Left ventricle myocardium inferior (tissue), 1 donor: Measurements from ENCODE around the gene TTC31. TPM values are rescaled to one million over a fixed set of nuclear protein-coding genes. Genes with fewer than 3 reads are reported as not detected.
A peak's percentile ranks its signal among the peaks of the same experiment; 100 is the strongest.
"Not testable (repeated sequence)": the region's sequence is repeated elsewhere in the genome, so short reads cannot be mapped to it uniquely, and the experiment has no call there.

Experiments used
- DNase-seq: peaks from one replicate; pipeline ENCODE4 v3.0.0-alpha.2; 2020
- H3K27ac ChIP-seq: fragments of 200-600 bp; replicated peaks from 2 replicates; pipeline ENCODE4 v1.8.0; 2021
- H3K27me3 ChIP-seq: fragments of 200-600 bp; 2 replicates; pipeline ENCODE4 v1.8.0; 2021; ENCODE audit warnings: low read depth
- H3K36me3 ChIP-seq: fragments of 200-600 bp; 2 replicates; pipeline ENCODE4 v1.8.0; 2021
- H3K4me1 ChIP-seq: fragments of 200-600 bp; 2 replicates; pipeline ENCODE4 v1.8.0; 2021
- H3K4me3 ChIP-seq: fragments of 200-600 bp; 2 replicates; pipeline ENCODE4 v1.8.0; 2021; ENCODE audit warnings: mild to moderate bottlenecking, moderate library complexity
- H3K9me3 ChIP-seq: fragments of 200-600 bp; replicated peaks from 2 replicates; pipeline ENCODE4 v1.8.0; 2021
- intact Hi-C: fragments of 100-400 bp; cut with micrococcal nuclease; formaldehyde crosslinking; loops from one replicate; pipeline ENCODE4 v1.11.0; 2022
- total RNA-seq: library from RNA; stranded (reverse); fragmentation: NEBNext Ultra II Directional; extraction: Animal tissue kit (Norgen Biotek cat#: 25700); gene quantifications from one replicate; pipeline ENCODE4 v1.2.1, GENCODE V29; 2021
- TF ChIP-seq, protein P1 (sequence below): fragments of 200-600 bp; IDR thresholded peaks from 2 replicates; pipeline ENCODE4 v1.8.0; 2021; ENCODE audit warnings: antibody characterized with exemption, mild to moderate bottlenecking, borderline replicate concordance
- donor health status: DM: no; HTN: yes; CAD: no; lungs with severe emphysema.

The TTC31 gene
- total RNA-seq, 1 donor from 2014 or later, result 9.5 TPM

DNA sequence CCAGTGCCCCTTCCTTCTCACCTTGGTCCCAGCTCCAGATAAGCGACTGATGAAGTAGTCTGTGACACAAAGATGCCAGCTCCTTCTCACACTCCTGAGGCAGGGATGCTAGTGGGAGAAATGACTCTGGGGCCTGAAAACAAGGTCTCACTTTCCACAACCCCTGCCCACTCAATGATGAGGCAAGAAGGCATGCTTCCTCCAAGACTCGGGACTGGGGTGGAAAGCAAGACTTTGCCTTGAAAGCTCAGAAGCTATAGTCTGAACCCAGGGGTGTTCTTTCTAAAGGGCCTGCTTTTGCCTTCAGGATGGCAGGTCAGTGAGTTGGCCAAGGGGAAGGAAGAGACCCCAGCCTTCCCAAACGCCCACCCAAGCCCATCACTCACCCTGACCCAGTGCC is 1.4 kb upstream of the TTC31 start:
- DNase-seq, result no peak
- peaks cover 58% of the 10 kb centered on the region for H3K36me3 ChIP-seq
- TF ChIP-seq, protein P1, sequence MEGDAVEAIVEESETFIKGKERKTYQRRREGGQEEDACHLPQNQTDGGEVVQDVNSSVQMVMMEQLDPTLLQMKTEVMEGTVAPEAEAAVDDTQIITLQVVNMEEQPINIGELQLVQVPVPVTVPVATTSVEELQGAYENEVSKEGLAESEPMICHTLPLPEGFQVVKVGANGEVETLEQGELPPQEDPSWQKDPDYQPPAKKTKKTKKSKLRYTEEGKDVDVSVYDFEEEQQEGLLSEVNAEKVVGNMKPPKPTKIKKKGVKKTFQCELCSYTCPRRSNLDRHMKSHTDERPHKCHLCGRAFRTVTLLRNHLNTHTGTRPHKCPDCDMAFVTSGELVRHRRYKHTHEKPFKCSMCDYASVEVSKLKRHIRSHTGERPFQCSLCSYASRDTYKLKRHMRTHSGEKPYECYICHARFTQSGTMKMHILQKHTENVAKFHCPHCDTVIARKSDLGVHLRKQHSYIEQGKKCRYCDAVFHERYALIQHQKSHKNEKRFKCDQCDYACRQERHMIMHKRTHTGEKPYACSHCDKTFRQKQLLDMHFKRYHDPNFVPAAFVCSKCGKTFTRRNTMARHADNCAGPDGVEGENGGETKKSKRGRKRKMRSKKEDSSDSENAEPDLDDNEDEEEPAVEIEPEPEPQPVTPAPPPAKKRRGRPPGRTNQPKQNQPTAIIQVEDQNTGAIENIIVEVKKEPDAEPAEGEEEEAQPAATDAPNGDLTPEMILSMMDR, result no peak
- peak overlapping the region; percentile 97 for H3K27ac ChIP-seq
- H3K4me3 ChIP-seq, result peak overlapping the region; percentile 99
- H3K4me1 ChIP-seq, result peaks cover 44% of the 10 kb centered on the region
- intact Hi-C loops, result loop anchor here (5.0 to 10.0 kb wide), 2 partner anchors 63 to 106 kb away; no protein-coding TSS in a partner anchor
- H3K9me3 ChIP-seq, result no peaks in the 10 kb centered on the region
- no peaks in the 10 kb centered on the region for H3K27me3 ChIP-seq

DNA sequence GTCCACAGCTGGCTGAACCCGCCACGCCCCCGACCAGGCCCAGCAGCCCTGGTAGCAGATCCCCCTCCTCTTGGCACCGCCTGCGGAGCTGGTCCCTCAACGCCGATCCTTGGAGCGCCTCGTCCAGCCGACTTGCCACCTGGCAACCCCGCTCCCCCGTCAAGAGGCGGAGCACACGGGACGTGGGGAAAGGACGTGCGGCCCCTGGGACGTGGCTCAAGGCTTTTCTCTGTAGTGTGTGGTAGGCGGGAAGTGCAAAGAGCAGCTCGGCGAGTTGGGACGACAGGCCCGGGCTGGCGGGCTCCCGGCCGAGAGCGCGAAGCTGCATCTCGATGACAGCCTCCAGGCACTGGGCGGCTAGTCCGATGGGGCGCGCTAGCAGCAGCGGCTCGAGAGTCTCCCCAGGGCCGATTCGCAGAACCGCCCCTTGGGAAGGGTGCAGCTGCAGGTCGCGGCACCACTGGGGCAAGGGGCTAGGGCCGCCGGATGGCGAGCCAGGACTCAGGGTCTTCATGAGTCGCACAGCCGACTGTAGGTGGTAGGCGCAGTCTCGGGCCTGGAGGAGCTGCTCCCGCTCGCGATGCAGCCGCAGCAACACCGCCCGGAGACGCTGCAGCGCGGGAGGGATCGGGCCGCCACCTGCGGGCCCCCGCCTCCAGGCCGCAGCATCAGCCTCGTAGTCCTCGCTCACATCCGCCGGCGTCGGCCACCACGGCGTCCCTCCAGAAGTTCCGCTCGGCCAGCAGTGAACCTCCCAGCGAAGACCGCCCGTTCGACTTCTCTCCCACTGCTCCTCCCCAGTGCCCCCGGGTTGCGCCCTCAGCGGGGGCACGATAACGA is 700 bp upstream of the TTC31 start:
- H3K27ac ChIP-seq, result peak overlapping the region; percentile 97
- H3K36me3 ChIP-seq, result peaks cover 58% of the 10 kb centered on the region
- TF ChIP-seq, protein P1, result no peak
- H3K4me1 ChIP-seq, result peaks cover 44% of the 10 kb centered on the region
- DNase-seq, result no peak
- peak overlapping the region; percentile 99 for H3K4me3 ChIP-seq
- no peaks in the 10 kb centered on the region for H3K27me3 ChIP-seq
- intact Hi-C loops, result loop anchor here (5.0 to 10.0 kb wide), 2 partner anchors 63 to 105 kb away; no protein-coding TSS in a partner anchor
- H3K9me3 ChIP-seq, result no peaks in the 10 kb centered on the region

DNA sequence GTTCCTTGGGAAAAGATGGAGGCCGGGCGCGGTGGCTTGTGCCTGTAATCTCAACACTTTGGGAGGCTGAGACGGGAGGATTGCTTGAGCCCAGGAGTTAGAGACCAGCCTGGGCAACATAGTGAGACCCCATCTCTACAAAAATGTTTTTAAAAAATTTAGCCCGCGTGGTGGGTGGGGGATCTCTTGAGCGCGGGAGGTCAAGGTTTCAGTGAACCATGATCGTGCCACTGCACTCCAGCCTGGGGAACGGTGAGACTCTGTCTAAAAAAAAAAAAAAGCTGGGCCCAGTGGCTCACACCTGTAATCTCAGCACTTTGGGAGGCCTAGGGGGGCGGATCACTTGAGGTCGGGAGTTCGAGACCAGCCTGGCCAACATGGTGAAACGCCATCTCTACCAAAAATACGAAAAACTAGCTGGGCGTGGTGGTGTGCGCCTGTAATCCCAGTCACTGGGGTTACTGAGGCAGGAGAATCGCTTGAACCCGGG is 839 bp downstream of the TTC31 start:
- peak overlapping the region; percentile 97 for H3K27ac ChIP-seq
- peaks cover 57% of the 10 kb centered on the region for H3K36me3 ChIP-seq
- H3K27me3 ChIP-seq, H3K9me3 ChIP-seq, DNase-seq: not testable (repeated sequence)
- intact Hi-C loops, result loop anchor here (5.0 to 10.0 kb wide), 2 partner anchors 61 to 104 kb away; no protein-coding TSS in a partner anchor
- peak overlapping the region; percentile 99 for H3K4me3 ChIP-seq
- peaks cover 44% of the 10 kb centered on the region for H3K4me1 ChIP-seq

DNA sequence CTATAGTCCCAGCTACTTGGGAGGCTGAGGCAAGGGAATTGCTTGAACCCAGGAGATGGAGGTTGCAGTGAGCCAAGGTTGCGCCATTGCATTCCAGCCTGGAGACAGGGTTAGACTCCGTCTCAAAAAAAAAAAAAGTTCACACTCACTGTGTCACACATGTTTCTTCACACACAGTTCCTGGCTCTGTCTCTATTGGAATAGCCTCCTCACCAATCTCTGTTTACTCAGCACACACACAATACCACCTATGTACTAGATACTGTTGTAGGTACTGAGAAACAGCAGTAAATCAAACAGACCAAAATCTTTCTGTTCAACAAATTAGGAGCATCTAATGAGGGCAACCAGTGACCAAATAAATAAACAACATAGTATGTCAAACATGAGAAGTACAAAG is 3.3 kb downstream of the TTC31 start:
- intact Hi-C loops, result loop anchor here (10.0 kb wide), 1 partner anchor 59 kb away; no protein-coding TSS in a partner anchor
- Histone ChIP-seq H3K27ac (no peak overlapping the region), H3K4me1 (peaks cover 30% of the 10 kb centered on the region), H3K4me3 (no peak overlapping the region), H3K36me3 (peaks cover 50% of the 10 kb centered on the region), H3K27me3 (no peaks in the 10 kb centered on the region), H3K9me3 (no peaks in the 10 kb centered on the region)
- TF ChIP-seq, protein P1, result no peak
- DNase-seq, result no peak

DNA sequence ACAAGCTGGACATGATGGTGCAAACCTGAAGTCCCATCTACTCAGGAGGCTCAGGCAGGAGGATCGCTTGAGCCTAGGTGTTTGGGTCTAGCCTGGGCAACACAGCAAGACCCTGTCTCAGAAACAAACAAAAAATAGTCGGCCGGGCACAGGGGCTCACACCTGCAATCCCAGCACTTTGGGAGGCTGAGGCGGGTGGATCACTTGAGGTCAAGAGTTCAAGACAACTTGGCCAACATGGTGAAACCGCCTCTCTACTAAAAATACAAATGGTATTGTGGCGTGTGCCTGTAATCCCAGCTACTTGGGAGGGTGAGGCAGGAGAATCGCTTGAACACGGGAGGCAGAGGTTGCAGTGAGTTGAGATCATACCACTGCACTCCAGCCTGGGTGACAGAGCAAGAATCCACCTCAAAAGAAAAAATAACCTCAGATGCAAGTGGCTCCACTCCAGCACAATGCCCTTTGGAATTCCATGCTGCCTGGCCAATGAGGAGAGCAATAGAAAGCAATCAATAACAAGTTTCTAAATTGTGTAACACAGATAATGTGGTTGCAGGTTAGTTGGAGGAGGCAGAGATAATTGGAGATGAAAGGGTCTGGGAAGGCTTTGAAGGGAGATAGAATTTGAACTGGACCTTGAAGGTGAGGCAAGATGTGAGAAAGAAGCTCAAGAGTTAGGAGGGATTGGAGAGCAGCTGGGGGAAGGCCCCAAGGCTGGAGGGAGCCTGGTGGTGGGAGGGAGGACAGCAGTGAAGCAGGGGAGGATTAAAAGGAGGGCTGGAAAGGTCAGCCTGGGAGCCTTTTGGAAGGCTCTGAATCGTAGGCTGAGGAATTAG is 6.0 kb downstream of the TTC31 start:
- intact Hi-C loops, result loop anchor here (10.0 kb wide), 1 partner anchor 56 kb away; no protein-coding TSS in a partner anchor
- Histone ChIP-seq H3K4me1 (peaks cover 7% of the 10 kb centered on the region), H3K27me3 (no peaks in the 10 kb centered on the region), H3K36me3 (peaks cover 74% of the 10 kb centered on the region), H3K27ac (no peak overlapping the region), H3K4me3 (no peak overlapping the region), H3K9me3 (no peaks in the 10 kb centered on the region)
- no peak for DNase-seq
- TF ChIP-seq, protein P1, result no peak
